DMS114 treated with DMSO at 0.1 percent for 48 hours (cell line): ENCODE data around the gene DCDC2.
"Not testable (repeated sequence)": the region's sequence is repeated elsewhere in the genome, so short reads cannot be mapped to it uniquely, and the experiment has no call there.

Source experiments
- DNase-seq: peaks from one replicate; lab custom pipeline; 2025; ENCODE audit not compliant: unreplicated experiment; lab: John Stamatoyannopoulos, UW

The DCDC2 gene

GRCh38 chr6:24272553-24272952 lies 85.3 kb downstream of the DCDC2 start:
- no peak for DNase-seq

GRCh38 chr6:24272148-24272547 lies 85.7 kb downstream of the DCDC2 start:
- DNase-seq: no peak

GRCh38 chr6:24270011-24270410 lies 87.8 kb downstream of the DCDC2 start:
- no peak for DNase-seq

DNA sequence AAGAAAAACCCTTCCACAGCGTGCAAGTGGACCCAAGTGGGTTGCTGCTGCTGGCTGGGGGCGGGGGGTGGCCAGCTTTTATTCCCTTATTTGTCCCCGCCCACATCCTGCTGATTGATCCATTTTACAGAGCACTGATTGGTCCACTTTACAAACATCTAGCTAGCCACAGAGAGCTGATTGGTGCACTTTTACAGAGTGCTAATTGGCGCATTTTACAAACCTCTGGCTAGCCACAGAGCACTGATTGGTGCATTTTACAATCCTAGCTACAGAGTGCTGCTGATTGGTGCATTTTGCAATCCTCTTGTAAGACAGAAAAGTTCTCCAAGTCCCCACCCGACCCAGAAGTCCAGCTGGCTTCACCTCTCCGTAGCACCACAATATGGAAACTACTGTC lies 99.6 kb downstream of the DCDC2 start:
- DNase-seq: not testable (repeated sequence)

DNA sequence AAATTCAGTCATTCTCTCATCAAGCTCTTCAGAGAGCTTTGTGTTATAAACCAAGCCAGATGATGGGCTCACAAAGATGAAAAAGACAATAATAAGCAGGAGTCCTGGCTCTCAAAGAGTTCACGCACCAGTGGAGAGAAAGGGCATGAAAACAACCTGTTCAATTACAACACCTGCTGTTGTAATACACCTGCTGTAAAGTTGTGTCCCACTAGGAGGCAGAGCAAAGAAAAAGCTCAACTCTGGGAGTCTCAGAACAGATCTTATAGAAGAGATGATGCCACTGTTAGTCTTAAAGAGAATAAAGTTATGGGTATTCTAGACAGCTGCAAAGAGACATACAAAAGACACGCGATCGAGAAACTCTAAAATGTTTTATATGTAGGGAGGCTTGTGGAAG lies 100.6 kb downstream of the DCDC2 start:
- no peak for DNase-seq

GRCh38 chr6:24255676-24256075 lies 102.2 kb downstream of the DCDC2 start:
- DNase-seq: no peak

DNA sequence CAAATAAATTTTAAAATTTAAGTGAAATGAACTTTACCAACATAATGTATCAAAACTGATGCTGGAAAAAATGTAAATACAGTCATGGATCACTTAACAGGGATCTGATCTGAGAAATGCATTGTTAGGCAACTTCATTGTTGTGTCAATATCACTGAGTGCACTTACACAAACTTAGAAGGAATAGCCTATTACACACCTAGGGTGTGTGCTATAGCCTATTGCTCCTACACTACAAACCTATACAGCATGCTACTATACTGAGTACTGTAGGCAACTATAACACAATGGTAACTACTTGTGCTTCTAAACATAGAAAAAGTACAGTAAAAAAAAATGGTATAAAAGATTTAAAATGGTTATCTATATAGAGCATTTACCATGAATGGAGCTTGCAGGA lies 104.5 kb downstream of the DCDC2 start:
- no peak for DNase-seq

DNA sequence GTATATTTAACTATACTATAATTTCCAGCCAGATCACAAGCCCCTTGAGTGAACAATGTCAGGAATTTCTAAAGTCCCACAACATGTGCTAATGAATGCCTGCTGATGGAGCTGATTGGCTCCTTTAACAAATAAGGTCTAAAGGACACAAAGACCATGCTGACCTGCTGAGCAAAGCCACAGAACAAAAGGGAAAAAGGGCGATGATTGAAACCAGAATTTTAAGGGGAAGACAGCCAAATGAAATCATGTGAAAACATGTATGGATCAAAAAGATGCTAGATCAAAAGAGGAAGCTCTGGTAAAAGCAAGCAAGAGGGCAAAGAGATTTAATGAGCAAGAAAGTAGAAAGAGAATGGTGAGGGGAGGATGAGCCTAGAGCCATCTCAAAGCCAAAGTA lies 105.6 kb downstream of the DCDC2 start:
- no peak for DNase-seq

- DNase-seq: no peak
Measured at GRCh38 chr6:24251339-24251738, 106.5 kb downstream of the DCDC2 start.

GRCh38 chr6:24249926-24250325 lies 107.9 kb downstream of the DCDC2 start:
- no peak for DNase-seq

DNA sequence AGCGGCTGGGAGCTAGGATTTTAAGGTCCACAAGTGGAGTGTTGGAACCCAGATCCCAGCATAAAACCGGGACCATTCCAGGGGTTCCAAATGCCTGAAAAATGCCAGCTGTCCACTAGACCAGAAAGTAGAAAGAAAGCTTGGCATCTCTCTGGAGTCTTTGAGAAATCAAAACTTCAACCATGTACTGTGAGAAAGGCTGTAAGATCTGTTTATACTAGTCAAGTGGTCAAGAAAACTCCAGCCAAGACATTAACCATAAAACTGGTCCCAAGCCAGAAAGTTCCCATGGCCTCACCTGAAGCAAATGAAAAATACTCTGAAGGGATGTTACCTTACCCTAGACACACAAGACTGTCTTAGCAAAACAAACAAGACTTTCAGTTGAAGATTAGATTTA lies 112.6 kb downstream of the DCDC2 start:
- DNase-seq: no peak

DNA sequence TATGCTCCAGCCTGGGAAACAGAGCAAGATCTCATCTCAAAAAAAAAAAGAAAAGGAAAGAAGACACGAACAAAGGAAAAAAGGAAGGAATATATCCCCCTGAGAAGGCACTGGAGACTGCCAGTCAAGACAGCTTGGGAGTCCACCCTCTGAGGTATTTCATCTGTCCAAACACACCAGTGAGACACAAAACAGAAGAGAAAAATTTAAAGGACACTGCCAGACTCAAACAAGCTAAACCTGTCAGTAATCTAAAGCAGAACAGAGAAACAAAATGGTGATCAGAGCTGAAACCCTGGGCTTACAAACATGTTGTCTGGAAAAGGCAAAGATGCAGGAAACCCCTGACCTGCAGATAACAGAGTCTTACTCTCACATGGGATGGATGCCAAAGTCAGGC lies 114.9 kb downstream of the DCDC2 start:
- DNase-seq: no peak

GRCh38 chr6:24241779-24242178 lies 116.1 kb downstream of the DCDC2 start:
- DNase-seq: not testable (repeated sequence)

GRCh38 chr6:24240943-24241342 lies 116.9 kb downstream of the DCDC2 start:
- DNase-seq: no peak

DNA sequence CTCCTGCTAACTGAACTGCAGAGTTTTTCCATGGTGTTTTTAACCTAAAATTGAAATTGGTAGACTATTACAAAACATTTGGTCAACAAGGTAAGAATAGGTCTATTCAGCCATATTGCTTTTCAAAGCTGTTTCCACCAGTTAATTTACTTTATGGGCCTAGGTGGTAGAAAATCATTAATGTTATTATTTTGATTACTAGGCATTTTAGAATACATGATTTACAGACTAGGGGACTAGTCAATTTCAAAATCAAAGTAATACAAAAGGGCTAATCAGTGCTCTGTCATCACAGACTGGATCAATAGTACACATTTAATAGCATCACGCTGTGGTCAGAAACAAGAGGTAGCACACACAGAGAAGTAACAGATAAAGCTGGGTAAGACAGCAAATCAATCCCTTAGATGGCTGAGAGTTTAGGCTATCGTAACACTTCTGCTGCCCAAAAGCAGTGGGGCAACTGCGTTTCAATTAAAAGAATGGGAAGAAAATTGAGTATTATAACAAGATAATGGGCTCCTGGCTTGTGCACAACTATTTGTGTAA lies 117.4 kb downstream of the DCDC2 start:
- DNase-seq: no peak

DNA sequence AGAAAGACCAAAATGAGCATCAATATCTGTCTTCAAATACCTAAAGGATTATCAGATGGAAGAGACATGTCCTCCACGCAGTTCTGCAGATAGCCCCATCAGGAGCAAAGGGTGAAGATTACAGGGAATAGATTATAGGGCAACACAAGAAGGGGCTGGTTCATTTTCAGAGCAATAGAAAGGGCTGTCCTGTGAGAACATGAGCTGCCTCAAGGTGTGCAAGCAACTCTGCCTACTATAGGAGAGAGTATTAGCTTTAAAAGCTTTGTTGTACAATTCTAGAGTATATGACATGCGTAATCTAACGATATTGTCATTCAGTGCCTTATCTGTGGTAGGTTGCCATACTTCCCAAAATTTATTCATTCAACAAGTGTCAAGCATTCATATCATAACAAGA lies 119.2 kb downstream of the DCDC2 start:
- DNase-seq: no peak

- DNase-seq: not testable (repeated sequence)
Measured at GRCh38 chr6:24236779-24237178, 121.1 kb downstream of the DCDC2 start.

DNA sequence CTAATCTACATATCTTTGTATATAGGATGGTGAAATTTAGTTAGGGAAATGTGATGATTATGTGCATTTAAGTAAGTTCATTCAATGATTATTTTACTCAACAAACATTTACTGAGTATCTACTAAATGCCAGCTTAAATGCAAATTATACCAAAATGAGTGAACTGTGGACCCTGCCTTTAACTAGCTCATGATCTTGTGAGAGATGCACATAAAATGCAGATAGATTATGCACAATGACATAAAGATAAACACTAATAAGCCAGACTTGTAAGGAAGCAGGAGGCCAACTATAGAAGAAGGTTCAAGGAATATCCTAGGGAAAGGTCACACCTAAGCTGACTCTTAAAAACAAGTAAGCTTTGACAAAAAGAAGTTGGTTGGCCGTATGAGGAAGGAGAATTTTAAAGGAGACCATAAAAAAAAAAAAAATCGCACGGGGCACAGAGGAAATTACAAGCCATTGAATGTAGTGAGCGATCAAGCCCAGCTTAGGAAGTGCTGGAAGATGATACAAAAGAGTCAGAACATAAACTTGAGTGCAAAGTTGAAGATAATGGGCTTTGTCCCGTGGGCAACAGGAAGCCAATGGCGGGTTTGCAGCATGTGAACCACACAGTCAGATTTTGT lies 123.9 kb downstream of the DCDC2 start:
- no peak for DNase-seq

DNA sequence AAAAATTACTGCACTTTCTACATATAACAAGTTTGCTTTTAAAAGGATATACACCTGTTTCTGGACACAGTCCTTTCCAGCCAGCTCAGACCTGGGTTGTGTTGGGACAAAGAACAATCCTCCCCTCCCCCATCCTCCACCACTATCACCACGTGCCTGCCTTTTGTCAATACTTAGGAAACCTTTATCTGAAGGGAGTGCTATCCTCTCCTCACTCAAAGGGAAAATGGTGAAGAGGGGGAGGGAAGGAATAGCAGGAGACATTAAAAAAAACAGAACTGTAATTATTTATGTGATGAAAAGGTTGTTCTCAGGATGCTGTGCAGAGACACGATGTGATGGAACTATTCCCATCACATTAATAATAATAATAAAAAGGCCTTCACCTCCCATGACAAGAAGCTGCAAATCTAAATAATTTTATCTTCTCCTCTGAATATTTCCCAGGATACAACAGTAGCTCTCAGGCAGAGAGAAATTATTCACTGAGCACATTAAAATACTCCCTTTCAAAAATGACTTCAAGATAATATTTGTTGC lies 126.4 kb downstream of the DCDC2 start:
- DNase-seq: no peak

DNA sequence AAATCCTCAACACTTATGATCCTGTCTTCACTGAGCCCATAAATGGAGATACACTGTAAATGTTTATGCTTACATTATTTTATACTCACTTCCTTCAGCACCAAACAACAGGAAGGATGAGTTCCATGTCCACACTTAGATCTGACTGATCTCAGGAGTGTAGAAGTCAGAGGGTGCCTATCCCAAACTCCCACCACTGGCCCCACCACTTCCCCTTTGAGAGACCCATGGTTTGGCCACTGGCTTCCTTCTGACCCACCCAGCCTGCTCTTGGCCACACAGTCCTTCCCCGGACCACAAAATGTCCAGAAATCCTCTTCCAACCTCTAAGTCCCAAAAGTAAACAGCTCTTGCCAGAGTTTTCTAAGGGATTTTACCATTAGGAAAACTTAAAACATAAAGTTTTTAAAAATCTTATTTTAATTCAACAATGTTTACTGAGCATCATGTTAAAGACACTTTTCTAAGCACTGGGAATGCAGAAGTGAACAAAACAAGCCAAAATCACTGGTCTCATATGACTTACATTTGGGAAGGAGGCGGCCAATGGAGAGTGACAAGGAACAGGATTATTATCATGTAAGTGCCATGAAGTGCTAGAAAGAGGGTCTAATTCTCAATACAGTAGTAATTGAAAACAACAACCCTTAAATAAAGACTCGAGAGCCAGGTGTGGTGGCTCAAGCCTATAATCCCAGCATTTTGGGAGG lies 128.0 kb downstream of the DCDC2 start:
- DNase-seq: no peak

DNA sequence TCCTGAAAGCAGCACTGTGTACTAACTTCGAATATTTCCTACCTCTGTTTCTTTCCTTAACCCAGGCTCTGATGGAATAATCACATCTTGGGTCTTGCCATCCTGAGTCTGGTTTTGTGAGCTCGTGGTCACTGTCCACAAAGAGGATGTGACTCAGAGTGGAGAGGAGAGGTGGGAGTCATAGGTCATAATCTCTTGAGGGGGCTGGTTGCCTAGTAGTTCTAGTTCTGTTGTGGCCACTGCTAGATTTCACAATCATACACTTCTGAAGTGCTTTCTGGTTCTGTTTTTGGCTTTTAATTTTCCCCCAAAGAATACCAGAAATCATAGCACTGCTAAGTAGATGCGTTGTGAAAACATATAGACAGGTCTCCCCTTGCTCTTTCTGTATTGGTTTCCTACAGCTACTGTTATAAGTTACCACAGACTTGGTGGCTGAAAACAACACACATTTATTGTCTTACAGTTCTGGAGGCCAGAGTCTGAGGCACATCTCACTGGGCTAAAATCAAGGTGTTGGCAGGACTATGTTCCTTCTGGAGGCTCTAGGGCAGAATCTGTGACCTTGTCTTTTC lies 129.1 kb downstream of the DCDC2 start:
- DNase-seq: no peak

DNA sequence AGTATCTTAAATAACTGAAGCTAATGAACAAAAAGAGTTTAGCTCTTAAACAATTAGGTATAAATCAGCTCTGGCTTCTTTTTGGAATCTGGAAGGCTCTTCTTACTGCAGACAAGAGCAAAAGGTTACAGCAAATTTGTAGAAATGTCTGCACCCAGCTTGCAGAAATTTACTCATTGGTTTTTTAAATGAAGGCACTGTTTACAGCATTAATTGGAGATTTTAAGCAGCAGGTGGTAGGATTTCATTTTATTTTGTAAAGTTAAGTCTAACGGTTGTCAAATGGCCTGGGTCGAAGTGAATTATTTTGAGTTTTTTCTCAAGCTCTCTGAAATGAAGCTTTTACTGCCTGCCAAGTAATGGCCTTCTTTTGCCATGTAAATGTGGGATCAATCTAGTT lies 129.7 kb downstream of the DCDC2 start:
- no peak for DNase-seq
